ENCODE results near the gene SH2B3. TPM values are rescaled to one million over a fixed set of nuclear protein-coding genes. Genes with fewer than 3 reads are reported as not detected.
A peak's percentile ranks its signal among the peaks of the same experiment; 100 is the strongest.

SH2B3 gene
- total RNA-seq, 1 experiment from 2014 or later, result 40.3 TPM

GRCh38 chr12:111417784-111418593 lies 12.3 kb downstream of the SH2B3 start:
- DNase-seq, result peak; percentile 73
- no peaks in the 10 kb centered on the region for H4K20me1 ChIP-seq (ENCODE audit: control insufficient read depth, insufficient read depth, insufficient read length)
- no peaks in the 10 kb centered on the region for H3K23me2 ChIP-seq (ENCODE audit: insufficient read length, low read depth, low read length, poor library complexity, severe bottlenecking)
- no peak overlapping the region for H3K9ac ChIP-seq (ENCODE audit: extremely low read depth, insufficient read length, low read length)
- no peaks in the 10 kb centered on the region for H3K27me3 ChIP-seq (ENCODE audit: insufficient read depth, low read length)
- H3K23ac ChIP-seq (ENCODE audit: insufficient read length, low read depth, low read length), result no peak overlapping the region
- H3K4me1 ChIP-seq (ENCODE audit: insufficient read depth, low read length), result peaks cover 6% of the 10 kb centered on the region
- no CpG with 5 or more reads among the region's 67 CpGs for WGBS (ENCODE audit: extremely low coverage, insufficient read length, low lambda C conversion rate)
- H3K4me3 Mint-ChIP-seq, result no peak overlapping the region
- no peak overlapping the region for H2AFZ ChIP-seq (ENCODE audit: low read length)
- TF ChIP-seq, protein P1, sequence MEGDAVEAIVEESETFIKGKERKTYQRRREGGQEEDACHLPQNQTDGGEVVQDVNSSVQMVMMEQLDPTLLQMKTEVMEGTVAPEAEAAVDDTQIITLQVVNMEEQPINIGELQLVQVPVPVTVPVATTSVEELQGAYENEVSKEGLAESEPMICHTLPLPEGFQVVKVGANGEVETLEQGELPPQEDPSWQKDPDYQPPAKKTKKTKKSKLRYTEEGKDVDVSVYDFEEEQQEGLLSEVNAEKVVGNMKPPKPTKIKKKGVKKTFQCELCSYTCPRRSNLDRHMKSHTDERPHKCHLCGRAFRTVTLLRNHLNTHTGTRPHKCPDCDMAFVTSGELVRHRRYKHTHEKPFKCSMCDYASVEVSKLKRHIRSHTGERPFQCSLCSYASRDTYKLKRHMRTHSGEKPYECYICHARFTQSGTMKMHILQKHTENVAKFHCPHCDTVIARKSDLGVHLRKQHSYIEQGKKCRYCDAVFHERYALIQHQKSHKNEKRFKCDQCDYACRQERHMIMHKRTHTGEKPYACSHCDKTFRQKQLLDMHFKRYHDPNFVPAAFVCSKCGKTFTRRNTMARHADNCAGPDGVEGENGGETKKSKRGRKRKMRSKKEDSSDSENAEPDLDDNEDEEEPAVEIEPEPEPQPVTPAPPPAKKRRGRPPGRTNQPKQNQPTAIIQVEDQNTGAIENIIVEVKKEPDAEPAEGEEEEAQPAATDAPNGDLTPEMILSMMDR (conservative IDR thresholded peaks at IDR 0.05), result no peak
- no peaks in the 10 kb centered on the region for H3K79me1 ChIP-seq (ENCODE audit: insufficient read depth, low read depth, low read length, poor library complexity, severe bottlenecking)
- H2BK15ac ChIP-seq (ENCODE audit: low read depth, low read length), result no peak overlapping the region
- H3K27ac ChIP-seq (ENCODE audit: insufficient read length, low read depth, low read length), result no peak overlapping the region
- no peak overlapping the region for H3K56ac ChIP-seq (ENCODE audit: insufficient read length, low read depth, low read length)
- H3K18ac ChIP-seq (ENCODE audit: insufficient read length, low read depth, low read length), result no peak overlapping the region
- no peak overlapping the region; a peak in 1 of 7 replicates for H3K27ac Mint-ChIP-seq
- no peak overlapping the region for H3K4ac ChIP-seq (ENCODE audit: low read depth, low read length)
- no peak overlapping the region for H4K5ac ChIP-seq (ENCODE audit: insufficient read length, low read depth, low read length)
- H3K79me2 ChIP-seq (ENCODE audit: insufficient read depth, low read length), result peaks cover 20% of the 10 kb centered on the region; the same call in 1 of the 2 replicates
- H3K36me3 Mint-ChIP-seq (ENCODE audit: insufficient read depth in 1 of 3, low read depth in 3 of 3), result peaks cover 14 to 49% (median 17%) of the 10 kb centered on the region in 3 experiments
- no peak overlapping the region for H2BK12ac ChIP-seq (ENCODE audit: insufficient read length, low read depth, low read length)
- no peaks in the 10 kb centered on the region for H3K9me3 ChIP-seq (ENCODE audit: control insufficient read depth, low read depth, low read length)
- H2AK5ac ChIP-seq (ENCODE audit: insufficient read length, low read length), result no peak overlapping the region
- H3K14ac ChIP-seq (ENCODE audit: insufficient read depth, low read length), result no peak overlapping the region
- H2BK5ac ChIP-seq (ENCODE audit: insufficient read length, low read length), result no peak overlapping the region
- H3K4me1 Mint-ChIP-seq, result peaks cover 40 to 46% of the 10 kb centered on the region in 2 experiments
- H4K91ac ChIP-seq (ENCODE audit: insufficient read length, low read depth, low read length), result no peak overlapping the region
- H2BK120ac ChIP-seq (ENCODE audit: low read depth, low read length, poor library complexity, severe bottlenecking), result no peak overlapping the region
- H3T11ph ChIP-seq (ENCODE audit: low read length), result no peak overlapping the region
- H3K4me2 ChIP-seq (ENCODE audit: insufficient read depth, insufficient read length, low read length), result no peak overlapping the region
- no peak overlapping the region for H2BK20ac ChIP-seq (ENCODE audit: low read depth, low read length, poor library complexity, severe bottlenecking)
- no peaks in the 10 kb centered on the region for H3K9me3 Mint-ChIP-seq
- H4K8ac ChIP-seq (replicated peaks; ENCODE audit: insufficient read length, low read depth, low read length), result no peak overlapping the region
- H3K27me3 Mint-ChIP-seq (ENCODE audit: low read depth), result no peaks in the 10 kb centered on the region

All from H9 (cell line).